Neural progenitor cell (in vitro differentiated cells): Measurements from ENCODE around the gene CRHR1. TPM values are rescaled to one million over a fixed set of nuclear protein-coding genes. Genes with fewer than 3 reads are reported as not detected.

Source experiments
- DNase-seq: peaks from one replicate; pipeline ENCODE4 v3.0.0-alpha.2; 2016; ENCODE audit warnings: low spot score
- H2AFZ ChIP-seq: fragments of 200-600 bp; sonication (generic); replicated peaks from 2 replicates; pipeline ENCODE4 v1.6.1; 2016; ENCODE audit warnings: antibody characterized with exemption
- H3F3A ChIP-seq: fragments of 200-600 bp; sonication (generic); 2 replicates; pipeline ENCODE4 v1.6.1; 2016; ENCODE audit warnings: antibody characterized with exemption, low read depth
- H3K27ac ChIP-seq: fragments of 200-600 bp; sonication (generic); 2 replicates; pipeline ENCODE4 v1.5.1; 2016; ENCODE audit warnings: mild to moderate bottlenecking
- H3K27me3 ChIP-seq: fragments of 200-600 bp; sonication (generic); 2 replicates; pipeline ENCODE4 v1.6.1; 2016; ENCODE audit warnings: mild to moderate bottlenecking, moderate library complexity
- H3K36me3 ChIP-seq: fragments of 200-600 bp; sonication (generic); 2 replicates; pipeline ENCODE4 v1.5.1; 2016
- H3K4me1 ChIP-seq: fragments of 200-600 bp; sonication (generic); 2 replicates; pipeline ENCODE4 v1.6.1; 2016; ENCODE audit warnings: mixed run types
- H3K4me2 ChIP-seq: fragments of 200-600 bp; sonication (generic); 2 replicates; pipeline ENCODE4 v1.6.1; 2016
- H3K4me3 ChIP-seq: fragments of 200-600 bp; sonication (generic); 2 replicates; pipeline ENCODE4 v1.5.1; 2016
- H3K79me2 ChIP-seq: fragments of 200-600 bp; sonication (generic); 2 replicates; pipeline ENCODE4 v1.6.1; 2016; ENCODE audit warnings: low read depth
- H3K9ac ChIP-seq: fragments of 200-600 bp; sonication (generic); 2 replicates; pipeline ENCODE4 v1.6.1; 2016
- H3K9me3 ChIP-seq: fragments of 200-600 bp; sonication (generic); 2 replicates; pipeline ENCODE4 v1.5.1; 2016; ENCODE audit warnings: low read depth
- H4K20me1 ChIP-seq: fragments of 200-600 bp; sonication (generic); 2 replicates; pipeline ENCODE4 v1.6.1; 2016; ENCODE audit warnings: low read depth
- H3K27ac Mint-ChIP-seq: 3 replicates; pipeline ENCODE4 v1.8.0; 2021; ENCODE audit warnings: mixed read lengths
- H3K27me3 Mint-ChIP-seq: 2 replicates; pipeline ENCODE4 v1.8.0; 2022; ENCODE audit warnings: low read depth, mild to moderate bottlenecking, inconsistent platforms, moderate library complexity, mixed read lengths; ENCODE audit not compliant: insufficient read depth
- H3K36me3 Mint-ChIP-seq: 3 replicates; pipeline ENCODE4 v1.8.0; 2021; ENCODE audit warnings: mixed read lengths
- H3K4me1 Mint-ChIP-seq: 3 replicates; pipeline ENCODE4 v1.8.0; 2021; ENCODE audit warnings: mixed read lengths
- H3K4me3 Mint-ChIP-seq: 3 replicates; pipeline ENCODE4 v1.8.0; 2021; ENCODE audit warnings: mild to moderate bottlenecking, moderate library complexity, mixed read lengths
- H3K9me3 Mint-ChIP-seq: 3 replicates; pipeline ENCODE4 v1.8.0; 2020; ENCODE audit warnings: mixed read lengths
- CTCF ChIP-seq: fragments of 200-600 bp; sonication (generic); IDR thresholded peaks from 2 replicates; pipeline ENCODE4 v1.5.1; 2017; ENCODE audit warnings: antibody characterized with exemption, mild to moderate bottlenecking
- EZH2 ChIP-seq: fragments of 200-600 bp; sonication (generic); IDR thresholded peaks from 2 replicates; pipeline ENCODE4 v1.6.1; 2017; ENCODE audit warnings: antibody characterized with exemption, mild to moderate bottlenecking, moderate library complexity
- EZH2phosphoT487 ChIP-seq: fragments of 200-600 bp; sonication (generic); IDR thresholded peaks from 2 replicates; pipeline ENCODE4 v1.6.1; 2017; ENCODE audit warnings: antibody characterized with exemption
- total RNA-seq: library from RNA; depleted of rRNA; stranded (reverse); fragments of >200 nt; gene quantifications from 2 replicates; pipeline ENCODE4 v1.2.3, GENCODE V29; 2015; ENCODE audit warnings: low replicate concordance

Gene CRHR1
- total RNA-seq, 1 donor from 2014 or later: 3.4 TPM

GRCh38 chr17:45845376-45846185 is 61.5 kb downstream of the CRHR1 start:
- no peak overlapping the region for H2AFZ ChIP-seq
- H3K4me3 ChIP-seq: no peak overlapping the region
- H4K20me1 ChIP-seq: no peaks in the 10 kb centered on the region
- no peak overlapping the region for H3K9ac ChIP-seq
- no peaks in the 10 kb centered on the region for H3K4me1 ChIP-seq
- H3K36me3 ChIP-seq: no peaks in the 10 kb centered on the region
- no peak overlapping the region for H3K27ac ChIP-seq
- H3K4me1 Mint-ChIP-seq: no peaks in the 10 kb centered on the region
- no peak overlapping the region for H3K27ac Mint-ChIP-seq
- H3K79me2 ChIP-seq: no peaks in the 10 kb centered on the region
- H3K27me3 ChIP-seq: no peaks in the 10 kb centered on the region
- peaks cover 6% of the 10 kb centered on the region for H3K27me3 Mint-ChIP-seq
- no peak for DNase-seq
- no peak overlapping the region for H3K4me3 Mint-ChIP-seq
- no peak overlapping the region for H3K4me2 ChIP-seq
- H3K9me3 Mint-ChIP-seq: peaks cover 2% of the 10 kb centered on the region
- TF ChIP-seq EZH2phosphoT487: no peak
- no peak for TF ChIP-seq CTCF
- TF ChIP-seq EZH2: no peak
- no peaks in the 10 kb centered on the region for H3K36me3 Mint-ChIP-seq
- H3F3A ChIP-seq: no peaks in the 10 kb centered on the region
- H3K9me3 ChIP-seq: no peaks in the 10 kb centered on the region

- no peaks in the 10 kb centered on the region for H3K36me3 Mint-ChIP-seq
- no peak overlapping the region for H3K4me3 Mint-ChIP-seq
- TF ChIP-seq EZH2phosphoT487 (no peak), CTCF (no peak), EZH2 (no peak)
- Histone ChIP-seq H2AFZ (no peak overlapping the region), H3K27ac (no peak overlapping the region), H3K9ac (no peak overlapping the region), H3K4me1 (no peaks in the 10 kb centered on the region), H3K4me3 (no peak overlapping the region), H3K4me2 (no peak overlapping the region), H3K79me2 (no peaks in the 10 kb centered on the region), H3K27me3 (no peaks in the 10 kb centered on the region), H3F3A (no peaks in the 10 kb centered on the region), H4K20me1 (no peaks in the 10 kb centered on the region), H3K9me3 (no peaks in the 10 kb centered on the region), H3K36me3 (no peaks in the 10 kb centered on the region)
- peaks cover 8% of the 10 kb centered on the region for H3K27me3 Mint-ChIP-seq
- H3K4me1 Mint-ChIP-seq: no peaks in the 10 kb centered on the region
- H3K9me3 Mint-ChIP-seq: peaks cover 2% of the 10 kb centered on the region
- no peak for DNase-seq
- H3K27ac Mint-ChIP-seq: no peak overlapping the region
These were observed 62.1 kb downstream of the CRHR1 start for GRCh38 chr17:45846223-45846622.

GRCh38 chr17:45846646-45847045 is 62.5 kb downstream of the CRHR1 start:
- Mint-ChIP-seq H3K27ac (no peak overlapping the region), H3K27me3 (peaks cover 7% of the 10 kb centered on the region), H3K4me1 (no peaks in the 10 kb centered on the region), H3K4me3 (peak overlapping the region; percentile 58), H3K9me3 (peaks cover 2% of the 10 kb centered on the region), H3K36me3 (no peaks in the 10 kb centered on the region)
- no peak overlapping the region for H3K4me3 ChIP-seq
- H3K36me3 ChIP-seq: no peaks in the 10 kb centered on the region
- H3K27ac ChIP-seq: no peak overlapping the region
- TF ChIP-seq EZH2phosphoT487: no peak
- no peak for TF ChIP-seq CTCF
- TF ChIP-seq EZH2: no peak
- DNase-seq: no peak
- H3K9me3 ChIP-seq: no peaks in the 10 kb centered on the region
- no peak overlapping the region for H3K4me2 ChIP-seq
- no peaks in the 10 kb centered on the region for H3K27me3 ChIP-seq
- no peaks in the 10 kb centered on the region for H3K4me1 ChIP-seq
- H3F3A ChIP-seq: no peaks in the 10 kb centered on the region
- H2AFZ ChIP-seq: no peak overlapping the region
- H3K9ac ChIP-seq: no peak overlapping the region
- no peaks in the 10 kb centered on the region for H4K20me1 ChIP-seq
- H3K79me2 ChIP-seq: no peaks in the 10 kb centered on the region
